ENCODE data around the gene PRKN. TPM values are rescaled to one million over a fixed set of nuclear protein-coding genes. Genes with fewer than 3 reads are reported as not detected.

The PRKN gene
- total and polyA plus RNA-seq, 2 experiments from 2014 or later = 1.2 to 2.3 TPM

- Histone ChIP-seq H3F3A (ENCODE audit: insufficient read depth) (no peaks in the 10 kb centered on the region), H3K27me3 (replicated peaks; ENCODE audit: insufficient read depth) (no peaks in the 10 kb centered on the region), H3K4me3 (no peak overlapping the region), H3K4me2 (ENCODE audit: unreplicated experiment) (no peak overlapping the region), H3K79me2 (ENCODE audit: insufficient read depth) (no peaks in the 10 kb centered on the region), H3K9ac (no peak overlapping the region), H3K27ac (no peak overlapping the region), H3K36me3 (ENCODE audit: low read depth) (no peaks in the 10 kb centered on the region), H2AFZ (no peak overlapping the region), H3K9me3 (ENCODE audit: low read depth) (no peaks in the 10 kb centered on the region), H3K9me2 (ENCODE audit: insufficient read depth) (no peaks in the 10 kb centered on the region; the same call in 1 of the 2 replicates), H3K4me1 (ENCODE audit: insufficient read depth) (no peaks in the 10 kb centered on the region), H4K20me1 (ENCODE audit: insufficient read depth) (no peaks in the 10 kb centered on the region)
- TF ChIP-seq EZH2phosphoT487 (IDR thresholded peaks at IDR 0.05; ENCODE audit: insufficient read depth, low read depth) (no peak), EZH2 (IDR thresholded peaks at IDR 0.05; ENCODE audit: insufficient read depth, poor library complexity, severe bottlenecking) (no peak)
- in situ Hi-C loops (cut with MboI) = no loop called here
- 80 to 89% methylated on average over 3 of the region's 3 CpGs for WGBS, 2 experiments (ENCODE audit: low coverage in 1 of 2, low lambda C conversion rate in 2 of 2, missing lambda C conversion rate in 2 of 2)
- DNase-seq = no peak
Observed at GRCh38 chr6:161941565-161941964, 786.0 kb downstream of the PRKN start.

GRCh38 chr6:161940519-161940918 lies 787.0 kb downstream of the PRKN start:
- in situ Hi-C loops (cut with MboI) = no loop called here

GRCh38 chr6:161926324-161926723 lies 801.2 kb downstream of the PRKN start:
- Histone ChIP-seq H3K9ac (no peak overlapping the region), H2AFZ (no peak overlapping the region), H3K36me3 (ENCODE audit: low read depth) (no peaks in the 10 kb centered on the region), H3K4me2 (ENCODE audit: unreplicated experiment) (no peak overlapping the region), H3K4me1 (ENCODE audit: insufficient read depth) (peaks cover 9% of the 10 kb centered on the region), H3K79me2 (ENCODE audit: insufficient read depth) (no peaks in the 10 kb centered on the region), H3K9me2 (ENCODE audit: insufficient read depth) (no peaks in the 10 kb centered on the region), H3K4me3 (no peak overlapping the region), H3F3A (ENCODE audit: insufficient read depth) (peaks cover 5% of the 10 kb centered on the region; the same call in 1 of the 2 replicates), H3K27ac (no peak overlapping the region), H3K9me3 (ENCODE audit: low read depth) (no peaks in the 10 kb centered on the region), H4K20me1 (ENCODE audit: insufficient read depth) (no peaks in the 10 kb centered on the region), H3K27me3 (replicated peaks; ENCODE audit: insufficient read depth) (no peaks in the 10 kb centered on the region)
- TF ChIP-seq EZH2 (IDR thresholded peaks at IDR 0.05; ENCODE audit: insufficient read depth, poor library complexity, severe bottlenecking) (no peak), EZH2phosphoT487 (IDR thresholded peaks at IDR 0.05; ENCODE audit: insufficient read depth, low read depth) (no peak)
- WGBS, 2 experiments (ENCODE audit: low coverage in 1 of 2, low lambda C conversion rate in 2 of 2, missing lambda C conversion rate in 2 of 2) = 90 to 94% methylated on average over 5 of the region's 5 CpGs
- in situ Hi-C loops (cut with MboI) = no loop called here
- no peak for DNase-seq

More at GRCh38 chr6:161940519-161940918, 787.0 kb downstream of the PRKN start:
- Histone ChIP-seq H3K9ac (no peak overlapping the region), H3K27ac (no peak overlapping the region), H4K20me1 (ENCODE audit: insufficient read depth) (no peaks in the 10 kb centered on the region), H3K9me2 (ENCODE audit: insufficient read depth) (no peaks in the 10 kb centered on the region; the same call in 1 of the 2 replicates), H3K9me3 (ENCODE audit: low read depth) (no peaks in the 10 kb centered on the region), H3K27me3 (replicated peaks; ENCODE audit: insufficient read depth) (no peaks in the 10 kb centered on the region), H3K79me2 (ENCODE audit: insufficient read depth) (no peaks in the 10 kb centered on the region), H3F3A (ENCODE audit: insufficient read depth) (no peaks in the 10 kb centered on the region), H2AFZ (no peak overlapping the region), H3K4me3 (no peak overlapping the region), H3K4me1 (ENCODE audit: insufficient read depth) (no peaks in the 10 kb centered on the region), H3K4me2 (ENCODE audit: unreplicated experiment) (no peak overlapping the region), H3K36me3 (ENCODE audit: low read depth) (no peaks in the 10 kb centered on the region)
- no peak for TF ChIP-seq EZH2phosphoT487 (IDR thresholded peaks at IDR 0.05; ENCODE audit: insufficient read depth, low read depth)
- no peak for TF ChIP-seq EZH2 (IDR thresholded peaks at IDR 0.05; ENCODE audit: insufficient read depth, poor library complexity, severe bottlenecking)
- no peak for DNase-seq
- 66 to 85% methylated on average over 2 of the region's 2 CpGs for WGBS, 2 experiments (ENCODE audit: low coverage in 1 of 2, low lambda C conversion rate in 2 of 2, missing lambda C conversion rate in 2 of 2)

- Histone ChIP-seq H2AFZ (no peak overlapping the region), H3K36me3 (ENCODE audit: low read depth) (no peaks in the 10 kb centered on the region), H3K27ac (no peak overlapping the region), H3K9me3 (ENCODE audit: low read depth) (no peaks in the 10 kb centered on the region), H4K20me1 (ENCODE audit: insufficient read depth) (no peaks in the 10 kb centered on the region), H3K4me2 (ENCODE audit: unreplicated experiment) (no peak overlapping the region), H3K79me2 (ENCODE audit: insufficient read depth) (no peaks in the 10 kb centered on the region), H3K9me2 (ENCODE audit: insufficient read depth) (no peaks in the 10 kb centered on the region), H3F3A (ENCODE audit: insufficient read depth) (peaks cover 5% of the 10 kb centered on the region; the same call in 1 of the 2 replicates), H3K27me3 (replicated peaks; ENCODE audit: insufficient read depth) (no peaks in the 10 kb centered on the region), H3K4me3 (no peak overlapping the region), H3K9ac (no peak overlapping the region), H3K4me1 (ENCODE audit: insufficient read depth) (peaks cover 9% of the 10 kb centered on the region)
- WGBS, 2 experiments (ENCODE audit: low coverage in 1 of 2, low lambda C conversion rate in 2 of 2, missing lambda C conversion rate in 2 of 2) = 67 to 69% methylated on average over 5 of the region's 5 CpGs
- in situ Hi-C loops (cut with MboI) = no loop called here
- no peak for DNase-seq
- TF ChIP-seq EZH2 (IDR thresholded peaks at IDR 0.05; ENCODE audit: insufficient read depth, poor library complexity, severe bottlenecking) = no peak
- no peak for TF ChIP-seq EZH2phosphoT487 (IDR thresholded peaks at IDR 0.05; ENCODE audit: insufficient read depth, low read depth)
Observed at GRCh38 chr6:161924516-161925116, 803.0 kb downstream of the PRKN start.
